ENCODE data around the gene ZNF195.

DNA sequence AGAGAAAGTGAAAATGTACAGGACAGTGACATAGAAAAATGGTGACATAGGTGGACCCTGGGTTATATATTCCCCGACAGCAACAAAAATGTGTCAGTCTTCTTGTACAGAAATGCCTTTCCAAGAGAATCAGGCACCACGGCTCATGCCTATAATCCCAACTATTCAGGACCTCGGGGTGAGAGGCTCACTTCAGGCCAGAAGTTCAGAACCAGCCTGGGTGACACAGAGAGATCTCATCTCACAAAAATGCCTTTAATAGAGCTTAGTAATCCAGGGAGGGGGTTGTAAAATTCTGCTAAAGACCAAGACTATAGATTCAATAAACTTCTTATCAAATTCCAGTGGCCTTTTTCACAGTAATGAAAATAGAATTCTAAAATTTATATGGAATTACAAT, 10.7 kb downstream of the ZNF195 start:
- TF ChIP-seq POLR2A (IDR thresholded peaks at IDR 0.05) (no peak), EP300 (IDR thresholded peaks at IDR 0.05) (no peak)
- TF ChIP-seq, protein P1, sequence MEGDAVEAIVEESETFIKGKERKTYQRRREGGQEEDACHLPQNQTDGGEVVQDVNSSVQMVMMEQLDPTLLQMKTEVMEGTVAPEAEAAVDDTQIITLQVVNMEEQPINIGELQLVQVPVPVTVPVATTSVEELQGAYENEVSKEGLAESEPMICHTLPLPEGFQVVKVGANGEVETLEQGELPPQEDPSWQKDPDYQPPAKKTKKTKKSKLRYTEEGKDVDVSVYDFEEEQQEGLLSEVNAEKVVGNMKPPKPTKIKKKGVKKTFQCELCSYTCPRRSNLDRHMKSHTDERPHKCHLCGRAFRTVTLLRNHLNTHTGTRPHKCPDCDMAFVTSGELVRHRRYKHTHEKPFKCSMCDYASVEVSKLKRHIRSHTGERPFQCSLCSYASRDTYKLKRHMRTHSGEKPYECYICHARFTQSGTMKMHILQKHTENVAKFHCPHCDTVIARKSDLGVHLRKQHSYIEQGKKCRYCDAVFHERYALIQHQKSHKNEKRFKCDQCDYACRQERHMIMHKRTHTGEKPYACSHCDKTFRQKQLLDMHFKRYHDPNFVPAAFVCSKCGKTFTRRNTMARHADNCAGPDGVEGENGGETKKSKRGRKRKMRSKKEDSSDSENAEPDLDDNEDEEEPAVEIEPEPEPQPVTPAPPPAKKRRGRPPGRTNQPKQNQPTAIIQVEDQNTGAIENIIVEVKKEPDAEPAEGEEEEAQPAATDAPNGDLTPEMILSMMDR (IDR thresholded peaks at IDR 0.05): no peak
